GM18867 (cell line): ENCODE measurements around the gene NDRG4.

Source experiments
- ATAC-seq: cut with Tn5 transposase; IDR thresholded peaks from one replicate; pipeline ENCODE4 v1.9.1; 2021; ENCODE audit warnings: mild to moderate bottlenecking, moderate library complexity; ENCODE audit not compliant: unreplicated experiment

Gene NDRG4

DNA sequence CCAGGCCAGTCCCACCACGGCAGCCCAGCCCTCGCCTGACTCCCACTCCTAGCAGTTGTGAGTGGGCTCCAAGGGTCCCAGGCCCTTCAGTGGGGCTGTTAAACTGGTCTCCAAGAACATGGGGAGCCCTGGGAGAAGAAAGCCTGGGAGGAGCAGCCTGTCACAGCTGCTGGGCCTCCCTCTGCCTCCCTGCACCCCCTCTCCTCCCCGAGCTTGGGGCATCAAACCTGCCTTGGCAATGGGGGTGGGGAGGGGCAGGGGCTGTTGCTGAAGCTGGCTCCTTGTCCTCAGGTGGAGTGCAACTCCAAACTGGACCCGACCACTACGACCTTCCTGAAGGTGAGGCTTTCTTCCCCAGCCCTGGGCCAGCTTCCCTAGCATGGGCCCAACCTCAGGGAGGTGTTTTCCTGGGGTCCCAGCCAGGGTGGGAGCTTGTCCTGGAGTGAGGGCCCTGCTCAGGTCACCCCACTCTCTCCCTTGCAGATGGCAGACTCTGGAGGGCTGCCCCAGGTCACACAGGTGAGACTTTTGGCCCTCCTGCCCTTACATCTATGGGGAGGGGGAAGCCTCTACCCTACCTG is 8.8 kb downstream of the NDRG4 start:
- ATAC-seq: no peak

DNA sequence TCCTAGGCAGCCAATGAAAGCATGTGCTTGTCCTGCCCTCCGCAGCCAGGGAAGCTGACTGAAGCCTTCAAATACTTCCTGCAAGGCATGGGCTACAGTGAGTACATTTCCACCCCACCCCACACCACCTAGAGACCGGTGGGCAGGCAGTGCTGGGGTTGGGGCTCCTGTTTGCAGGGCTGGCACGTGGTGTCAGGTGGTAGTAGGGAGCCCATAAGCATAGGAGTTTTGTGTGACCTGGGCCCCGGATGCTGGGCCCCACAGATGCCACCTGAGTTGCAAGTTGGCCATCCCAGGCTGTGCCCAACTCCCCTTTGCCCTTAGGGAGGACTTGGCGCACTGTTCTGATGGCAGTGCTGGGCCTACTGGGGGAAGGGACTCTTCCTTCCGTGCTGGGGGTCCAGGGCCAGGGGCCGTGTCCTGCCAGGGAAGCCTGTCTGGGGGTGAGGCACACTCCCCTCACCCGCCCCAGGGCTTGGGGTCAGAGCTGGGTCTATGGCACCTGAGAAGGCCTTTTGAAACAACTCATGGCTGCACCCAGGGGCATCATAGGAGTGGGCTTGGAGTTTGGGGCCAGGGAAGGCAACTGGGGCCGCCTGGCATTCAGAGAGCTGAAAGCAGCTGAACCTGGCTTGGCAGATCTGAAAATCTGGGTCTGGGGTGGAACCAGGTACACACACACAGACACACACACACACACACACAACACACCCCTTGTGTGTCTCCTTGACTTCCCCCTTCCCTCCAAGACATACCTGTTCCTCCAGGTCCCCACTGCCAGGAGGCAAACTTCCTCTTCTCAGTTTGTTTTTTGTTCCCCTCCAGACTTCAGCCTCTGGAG is 9.5 kb downstream of the NDRG4 start:
- ATAC-seq: no peak

DNA sequence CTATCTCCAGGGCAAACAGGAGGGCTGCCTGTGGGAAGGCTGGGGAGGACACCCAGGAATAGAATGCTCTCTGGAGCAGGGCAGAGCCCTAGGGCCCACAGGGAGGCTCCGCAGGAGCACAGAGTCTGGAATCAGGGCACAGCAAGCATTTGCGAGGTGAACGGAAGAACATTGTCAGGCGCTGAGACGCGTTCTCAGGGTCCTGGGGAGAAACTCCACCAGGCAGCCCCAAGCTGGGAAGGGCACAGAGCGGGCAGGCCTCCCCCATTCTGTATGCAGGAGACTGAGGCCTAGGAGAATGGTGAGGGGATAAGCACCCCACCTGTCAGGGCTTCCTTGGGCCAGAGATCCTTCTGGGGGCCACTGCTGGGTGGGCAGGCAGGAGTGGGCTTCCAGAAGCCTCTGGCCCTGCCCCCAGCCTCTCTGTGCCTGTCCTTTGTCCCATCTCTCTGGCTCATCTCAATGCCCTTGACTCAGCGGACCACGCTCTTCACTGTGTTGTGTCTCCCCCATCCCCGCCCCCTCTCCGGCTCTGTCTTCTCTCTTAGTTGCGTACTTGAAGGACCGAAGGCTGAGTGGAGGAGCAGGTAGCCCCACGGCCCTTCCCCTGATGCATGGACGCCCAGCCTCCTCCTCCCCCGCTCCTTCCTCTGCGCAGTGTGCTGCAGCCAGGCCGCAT is 10.3 kb downstream of the NDRG4 start:
- no peak for ATAC-seq

DNA sequence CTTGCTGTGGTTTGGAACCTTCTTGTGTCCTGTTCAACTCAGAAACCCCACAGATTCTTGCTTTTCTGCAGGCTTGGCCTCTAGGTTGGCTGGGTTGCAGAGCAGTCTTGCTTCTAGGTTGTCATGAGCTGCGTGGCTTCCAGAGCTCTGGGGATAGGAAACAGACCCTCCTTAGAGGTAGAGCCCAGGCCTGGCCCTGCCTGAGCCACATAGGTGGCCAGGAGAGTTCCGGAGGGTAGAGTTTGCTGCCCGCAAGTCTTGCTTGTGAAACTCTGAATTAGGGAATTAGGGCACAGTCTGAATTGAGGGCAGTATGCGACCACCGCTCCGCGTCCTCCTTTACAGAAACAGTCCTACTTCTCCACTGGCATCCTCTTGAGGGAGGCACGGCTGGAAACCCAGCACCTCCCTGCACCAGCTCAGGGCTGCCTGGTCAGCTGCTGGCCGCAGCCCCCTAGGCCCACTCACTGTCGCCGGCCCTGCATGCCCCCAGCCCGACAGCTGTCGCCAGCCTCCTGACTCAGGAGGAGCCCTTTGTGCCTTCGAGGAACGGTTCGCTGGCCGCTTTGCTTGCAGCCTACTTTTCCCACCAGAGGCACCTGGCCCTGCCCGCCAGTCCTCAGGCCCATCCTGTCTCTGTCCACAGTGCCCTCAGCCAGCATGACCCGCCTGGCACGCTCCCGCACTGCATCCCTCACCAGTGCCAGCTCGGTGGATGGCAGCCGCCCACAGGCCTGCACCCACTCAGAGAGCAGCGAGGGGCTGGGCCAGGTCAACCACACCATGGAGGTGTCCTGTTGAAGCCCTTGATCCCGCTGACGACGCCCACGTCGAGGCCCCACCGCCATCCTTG is 11.1 kb downstream of the NDRG4 start:
- ATAC-seq: no peak

DNA sequence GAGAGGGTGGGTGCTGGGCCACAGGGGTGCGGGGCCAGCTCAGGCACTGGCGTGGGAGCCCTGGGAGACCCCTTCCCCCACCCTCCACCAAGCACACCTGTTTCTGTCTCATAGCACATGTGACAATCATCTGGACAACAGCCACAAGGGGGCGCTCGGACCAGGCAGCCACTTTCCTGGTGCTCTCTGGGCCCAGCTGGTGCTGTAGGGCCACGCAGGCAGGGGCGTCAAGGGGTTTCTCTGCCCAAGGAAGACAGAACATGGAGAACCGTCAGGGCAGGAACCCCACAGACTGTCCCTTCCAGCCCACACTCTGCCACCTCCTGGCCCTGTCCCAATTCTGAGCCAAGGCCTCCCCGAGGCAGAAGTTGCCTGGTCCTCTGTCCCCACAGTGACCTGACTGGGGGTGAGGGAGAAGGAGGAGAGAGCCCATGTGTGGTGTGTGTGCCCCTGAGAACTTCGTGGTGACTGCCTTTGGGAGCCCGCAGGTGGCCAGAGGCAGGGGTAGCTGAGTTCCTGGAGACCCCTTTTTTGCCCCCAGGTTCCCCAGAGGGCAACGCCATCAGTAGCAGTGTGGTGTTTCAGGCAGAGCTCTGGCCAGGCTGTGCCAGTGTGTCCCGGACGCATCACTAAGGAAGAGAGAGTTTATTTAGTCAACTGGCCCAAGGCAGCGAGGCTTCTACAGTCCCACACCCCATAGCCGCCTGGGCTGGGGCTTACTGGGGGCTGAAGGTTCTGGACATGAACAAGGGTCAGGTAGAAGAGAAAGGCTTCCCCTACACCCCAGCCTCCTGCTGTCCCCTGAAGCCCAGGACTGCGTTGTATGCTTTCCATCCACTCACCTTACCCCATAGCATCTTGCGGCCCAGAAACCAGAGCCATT is 12.2 kb downstream of the NDRG4 start:
- peak; percentile 33 for ATAC-seq

DNA sequence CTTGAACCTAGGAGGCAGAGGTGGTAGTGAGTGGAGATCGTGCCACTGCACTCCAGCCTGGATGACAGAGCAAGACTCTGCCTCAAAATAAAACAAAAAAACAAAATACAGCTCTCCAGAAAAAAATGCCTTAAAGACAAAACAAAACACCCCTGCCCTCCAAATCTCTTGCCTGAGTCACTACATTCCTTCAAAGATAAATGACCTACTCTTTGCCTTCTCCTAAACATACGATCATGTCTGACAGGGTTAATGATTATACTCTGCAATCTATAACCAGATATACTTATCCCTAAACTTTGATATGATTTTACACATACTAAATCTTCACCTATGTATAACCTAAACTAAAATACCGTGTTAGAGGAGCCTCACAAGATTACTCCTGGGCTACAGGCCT is 13.9 kb downstream of the NDRG4 start:
- ATAC-seq: no peak

DNA sequence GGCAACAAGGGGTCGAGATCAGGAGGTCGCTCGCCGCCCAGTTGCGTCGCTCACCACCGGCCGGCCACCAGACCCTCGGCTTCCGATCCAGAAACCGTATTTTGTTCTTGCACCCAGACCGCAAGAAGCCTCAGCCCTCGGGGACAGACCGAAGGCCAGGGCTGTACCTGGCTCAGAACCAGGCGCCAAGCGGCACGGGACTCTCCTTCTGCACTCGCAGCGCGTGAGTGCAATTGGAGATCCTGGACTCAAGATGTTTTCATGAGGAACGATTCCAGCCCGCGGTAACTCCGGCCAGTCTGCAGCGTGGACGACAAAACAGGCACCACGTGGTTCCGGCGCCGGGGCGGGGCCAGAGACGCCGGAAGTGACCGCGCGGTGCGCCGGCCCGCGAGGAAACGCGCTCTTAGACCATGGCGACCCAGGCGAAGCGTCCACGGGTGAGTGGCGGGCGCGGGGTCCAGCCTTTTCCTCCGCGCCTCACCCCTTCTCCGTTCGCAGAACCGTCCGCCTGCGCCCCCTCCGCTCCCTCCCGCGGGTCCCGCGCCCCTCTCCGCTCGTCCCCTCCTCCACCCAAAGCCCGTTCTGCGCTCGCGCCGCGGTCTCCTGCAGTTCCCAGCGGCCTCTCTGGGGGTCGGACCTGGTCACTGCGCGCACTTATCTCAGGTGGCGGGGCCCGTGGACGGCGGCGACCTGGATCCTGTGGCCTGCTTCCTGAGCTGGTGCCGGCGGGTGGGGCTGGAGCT is 15.4 kb downstream of the NDRG4 start, which contains the start of gene SETD6:
Gene SETD6 (plus strand): TSS at position 393 of the 746 bp plus-strand sequence. CDS start 21 bp downstream, at position 414.
- peak; percentile 78 for ATAC-seq

DNA sequence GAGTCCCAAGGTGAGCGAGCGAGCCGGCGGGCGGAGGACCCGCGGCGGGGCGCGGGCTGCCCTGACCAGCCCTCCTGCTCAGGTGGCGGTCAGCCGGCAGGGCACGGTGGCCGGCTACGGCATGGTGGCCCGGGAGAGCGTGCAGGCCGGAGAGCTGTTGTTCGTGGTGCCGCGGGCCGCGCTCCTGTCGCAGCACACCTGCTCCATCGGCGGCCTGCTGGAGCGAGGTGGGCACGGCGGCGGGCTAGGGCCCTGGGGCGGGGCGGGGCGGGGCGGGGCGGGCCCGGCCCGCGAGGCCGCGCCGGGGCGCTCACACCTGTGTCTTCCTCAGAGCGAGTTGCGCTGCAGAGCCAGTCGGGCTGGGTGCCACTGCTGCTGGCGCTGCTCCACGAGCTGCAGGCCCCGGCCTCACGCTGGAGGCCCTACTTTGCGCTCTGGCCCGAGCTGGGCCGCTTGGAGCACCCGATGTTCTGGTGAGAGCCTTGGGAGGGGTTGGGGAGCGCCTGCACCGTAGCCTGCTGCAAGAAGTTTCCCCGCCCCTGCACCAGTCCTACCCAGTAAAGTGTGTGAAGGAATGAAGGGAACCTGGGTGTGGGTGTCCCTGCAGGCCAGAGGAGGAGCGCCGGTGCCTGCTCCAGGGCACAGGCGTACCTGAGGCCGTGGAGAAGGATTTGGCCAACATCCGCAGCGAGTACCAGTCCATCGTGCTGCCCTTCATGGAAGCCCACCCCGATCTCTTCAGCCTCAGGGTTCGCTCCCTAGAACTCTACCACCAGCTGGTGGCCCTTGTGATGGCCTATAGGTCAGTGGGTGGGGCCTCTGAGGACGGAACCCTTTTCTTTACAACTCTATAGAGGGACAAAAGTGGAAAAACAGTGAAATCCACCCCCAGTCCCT is 16.2 kb downstream of the NDRG4 start:
- ATAC-seq: peak; percentile 46

DNA sequence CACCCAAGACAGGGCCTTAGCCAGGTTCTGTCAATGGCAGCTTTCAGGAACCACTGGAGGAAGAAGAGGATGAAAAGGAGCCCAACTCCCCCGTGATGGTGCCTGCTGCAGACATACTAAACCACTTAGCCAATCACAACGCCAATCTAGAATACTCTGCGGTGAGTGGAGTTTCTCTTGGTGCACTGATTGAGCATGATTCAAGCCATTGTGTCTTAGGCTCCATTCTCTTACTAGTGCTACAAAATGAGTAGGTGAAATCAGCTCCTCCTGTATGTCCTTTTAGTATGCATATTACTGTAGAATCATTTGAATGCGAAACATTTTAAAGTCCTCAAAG is 16.8 kb downstream of the NDRG4 start:
- no peak for ATAC-seq

DNA sequence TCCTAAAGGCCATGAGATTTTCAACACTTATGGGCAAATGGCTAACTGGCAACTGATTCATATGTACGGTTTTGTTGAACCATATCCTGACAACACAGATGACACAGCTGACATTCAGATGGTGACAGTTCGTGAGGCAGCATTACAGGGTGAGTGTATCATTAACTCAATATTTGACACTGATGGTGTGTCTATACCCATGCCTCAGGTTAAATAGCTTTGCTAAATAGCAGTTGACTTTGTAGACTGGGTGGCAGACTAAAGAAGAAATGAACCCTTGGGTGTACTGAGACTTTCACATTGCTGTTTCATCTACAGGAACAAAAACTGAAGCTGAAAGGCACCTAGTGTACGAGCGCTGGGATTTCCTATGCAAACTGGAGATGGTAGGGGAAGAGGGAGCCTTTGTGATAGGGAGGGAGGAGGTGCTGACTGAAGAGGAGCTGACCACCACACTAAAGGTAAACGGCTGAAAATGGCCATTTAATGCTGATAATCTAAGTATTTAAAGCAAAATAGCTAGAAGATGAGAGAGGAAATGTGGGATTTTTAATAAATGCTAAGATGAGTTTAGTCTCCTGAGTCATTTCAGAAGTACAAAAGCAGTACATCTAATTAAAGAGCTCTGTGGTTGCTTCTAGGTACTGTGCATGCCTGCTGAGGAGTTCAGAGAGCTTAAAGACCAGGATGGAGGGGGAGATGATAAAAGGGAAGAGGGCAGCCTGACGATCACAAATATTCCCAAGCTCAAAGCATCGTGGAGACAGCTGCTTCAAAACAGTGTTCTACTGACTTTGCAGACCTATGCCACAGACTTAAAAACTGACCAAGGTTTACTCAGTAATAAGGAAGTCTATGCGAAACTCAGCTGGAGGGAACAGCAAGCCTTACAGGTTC is 18.4 kb downstream of the NDRG4 start:
- peak; percentile 37 for ATAC-seq

DNA sequence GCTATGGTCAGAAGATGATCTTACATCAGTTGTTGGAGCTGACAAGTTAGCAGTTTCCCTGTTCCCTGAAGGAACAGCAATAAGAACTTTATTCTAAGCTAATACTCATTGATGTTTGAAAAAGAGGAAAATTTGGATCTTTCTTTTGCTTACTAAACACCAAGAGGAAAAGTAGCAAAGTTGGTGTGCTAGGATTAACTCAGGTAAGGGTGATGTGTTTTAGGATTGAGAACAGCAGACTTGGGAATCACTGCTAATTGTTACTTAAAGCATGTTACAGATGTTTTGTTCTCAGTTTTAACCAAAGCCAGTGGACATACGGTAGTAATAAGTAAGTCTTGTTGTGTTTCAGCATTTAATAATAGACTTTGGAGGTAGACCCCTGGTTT is 19.0 kb downstream of the NDRG4 start:
- ATAC-seq: no peak

DNA sequence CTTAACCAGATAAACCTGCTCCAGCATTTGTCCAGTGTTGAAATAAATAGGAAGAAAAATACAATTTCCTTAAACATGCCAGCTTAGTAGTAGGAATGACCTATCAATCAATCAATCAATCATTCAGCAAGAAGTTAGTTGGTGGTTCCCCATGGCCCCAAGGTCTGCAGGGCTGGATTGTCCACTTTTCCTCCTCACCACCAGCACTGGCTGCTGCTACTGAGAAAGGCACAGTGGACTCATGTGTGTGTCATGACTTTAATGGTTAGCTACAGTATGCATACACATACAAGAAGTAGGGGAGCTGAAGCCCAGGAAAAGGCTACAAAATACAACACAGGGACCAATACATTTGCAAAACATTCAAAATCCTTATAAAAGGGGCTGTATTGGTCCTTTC is 19.8 kb downstream of the NDRG4 start:
- no peak for ATAC-seq

DNA sequence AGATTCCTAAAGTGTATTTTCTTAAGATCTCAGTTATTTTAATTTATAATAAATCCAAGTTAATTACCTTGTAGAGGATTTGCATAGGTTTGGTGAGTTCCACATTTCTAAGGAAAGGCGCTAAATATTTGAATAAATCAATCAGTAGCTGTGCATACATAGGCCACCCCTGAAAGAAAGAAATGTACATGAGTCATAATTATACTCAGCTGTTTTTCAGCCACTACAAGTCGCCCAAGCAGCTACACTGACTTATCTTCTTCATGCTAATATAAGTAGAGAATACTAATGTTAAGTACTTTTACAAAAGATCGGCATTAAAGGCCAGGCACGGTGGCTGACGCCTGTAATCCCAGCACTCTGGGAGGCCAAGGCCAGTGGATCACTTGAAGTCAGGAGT is 30.2 kb downstream of the NDRG4 start:
- ATAC-seq: no peak

DNA sequence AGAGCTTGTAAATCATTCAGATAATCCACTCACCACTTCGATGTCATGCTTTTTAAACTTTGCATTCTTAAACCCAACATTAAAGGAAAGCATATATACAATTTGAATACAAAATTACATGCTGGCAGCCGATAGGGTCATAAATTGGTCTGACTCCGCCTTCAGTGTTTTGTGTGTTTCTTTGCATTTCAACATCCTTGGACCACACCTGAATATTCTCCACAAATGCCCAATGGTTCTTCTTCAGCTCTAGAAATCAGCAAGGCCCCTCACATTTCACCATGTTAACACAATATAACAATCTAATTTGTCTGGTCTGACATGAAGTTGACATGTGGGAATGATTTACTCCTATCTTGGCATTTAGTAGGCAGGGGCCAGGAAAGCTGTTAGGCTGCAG is 32.5 kb downstream of the NDRG4 start:
- ATAC-seq: no peak

DNA sequence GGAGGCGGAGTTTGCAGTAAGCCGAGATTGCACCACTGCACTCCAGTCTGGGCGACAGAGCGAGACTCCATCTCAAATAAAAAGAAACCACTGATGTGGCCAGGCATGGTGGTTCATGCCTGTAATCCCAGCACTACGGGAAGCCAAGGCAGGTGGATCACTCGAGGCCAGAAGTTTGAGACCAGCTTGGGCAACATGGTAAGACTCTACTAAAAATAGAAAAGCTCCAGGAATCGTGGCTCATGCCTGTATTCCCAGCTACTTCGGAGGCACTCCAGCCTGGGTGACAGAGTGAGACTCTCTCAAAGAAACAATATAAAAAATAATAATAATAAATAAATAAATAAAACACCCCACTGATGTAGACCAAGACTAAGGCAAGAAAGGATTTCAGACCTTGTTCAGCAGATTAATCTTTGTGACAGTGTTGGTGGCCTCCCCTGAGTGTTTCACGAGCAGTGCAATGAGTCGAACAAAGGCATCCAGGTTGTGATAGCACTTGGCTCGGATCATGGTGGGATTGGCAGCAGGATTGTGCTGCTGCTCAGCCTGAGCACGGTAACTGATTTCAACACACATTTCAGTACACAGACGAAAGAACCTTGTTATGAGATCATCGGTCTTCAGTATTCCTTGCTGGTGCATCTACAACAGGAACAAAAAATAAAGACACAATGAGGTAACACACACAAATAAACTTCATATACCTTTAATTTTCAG is 34.0 kb downstream of the NDRG4 start:
- ATAC-seq: no peak

DNA sequence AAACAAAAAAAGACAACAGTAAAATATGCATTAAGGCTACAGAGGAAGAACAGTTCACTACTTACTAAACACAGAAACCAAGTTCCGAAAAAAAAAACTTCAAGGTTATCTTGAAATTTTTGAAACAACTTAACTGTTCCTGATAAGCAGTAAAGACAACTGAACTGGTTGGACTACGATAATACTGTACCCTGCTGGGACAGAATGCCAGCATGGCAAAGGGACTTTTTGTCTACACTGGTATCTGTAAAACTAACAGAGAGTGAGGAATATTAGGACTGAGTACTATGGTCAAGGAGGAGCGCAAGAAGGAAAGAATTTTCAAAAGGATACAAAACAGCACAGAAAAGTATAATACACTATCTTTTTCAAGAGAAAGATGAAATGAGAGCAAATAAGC is 35.2 kb downstream of the NDRG4 start:
- no peak for ATAC-seq

DNA sequence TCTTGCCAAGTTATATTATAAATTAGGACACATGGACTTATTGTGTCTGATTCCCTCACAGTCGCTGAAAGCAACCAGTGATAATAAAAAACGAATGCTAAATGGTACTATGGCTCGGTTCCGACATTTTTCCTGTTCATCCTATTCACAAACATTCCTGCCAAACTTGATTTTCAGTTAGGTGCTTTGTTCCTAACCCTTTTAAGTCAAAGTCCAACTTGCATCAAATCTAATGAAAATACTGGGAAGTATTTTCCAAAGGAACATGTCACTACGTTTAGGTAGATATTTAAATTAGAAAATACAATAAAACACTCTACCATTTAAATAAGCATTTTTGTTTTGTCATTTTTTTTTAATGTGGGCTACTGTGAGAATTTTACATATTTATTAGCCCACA is 36.3 kb downstream of the NDRG4 start:
- ATAC-seq: no peak
